GM18870 (cell line): ENCODE measurements around the gene NR2F6.
A peak's percentile ranks its signal among the peaks of the same experiment; 100 is the strongest.

Experiments
- ATAC-seq: cut with Tn5 transposase; IDR thresholded peaks from one replicate; pipeline ENCODE4 v1.9.1; 2021; ENCODE audit warnings: moderate library complexity; ENCODE audit not compliant: unreplicated experiment

NR2F6 gene

GRCh38 chr19:17264641-17264979 lies 18.9 kb upstream of the NR2F6 start, which contains the start of gene USHBP1:
Gene USHBP1 (minus strand): TSS chr19:17264745. CDS start chr19:17264299, 446 bp downstream.
- no peak for ATAC-seq

GRCh38 chr19:17263712-17264640 lies 18.3 kb upstream of the NR2F6 start:
- no peak for ATAC-seq

GRCh38 chr19:17262557-17262956 lies 16.8 kb upstream of the NR2F6 start:
- no peak for ATAC-seq

DNA sequence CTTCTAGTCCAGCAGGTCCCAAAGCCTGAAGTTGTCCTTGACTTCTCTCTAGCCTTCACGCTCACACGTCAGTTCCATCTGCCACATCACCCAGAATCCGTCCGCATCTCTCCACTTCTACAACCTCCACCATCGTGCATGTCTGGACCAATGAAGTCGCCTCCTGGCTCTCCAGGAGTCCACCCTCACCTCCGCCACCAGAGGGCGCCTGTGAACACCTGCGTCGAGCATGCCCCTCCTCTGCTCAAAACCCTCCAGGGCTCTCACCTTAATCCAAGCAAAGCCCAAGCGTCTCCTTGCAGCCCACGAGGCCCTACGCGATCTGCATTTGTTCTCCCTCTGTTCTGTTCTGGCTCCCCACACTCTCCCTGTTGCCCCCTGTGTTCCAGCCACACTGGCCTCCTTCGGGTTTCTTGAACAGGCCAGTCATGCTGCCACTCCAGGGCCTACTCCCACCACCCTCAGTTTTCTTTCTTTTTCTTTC lies 15.2 kb upstream of the NR2F6 start:
- ATAC-seq: peak; percentile 58

DNA sequence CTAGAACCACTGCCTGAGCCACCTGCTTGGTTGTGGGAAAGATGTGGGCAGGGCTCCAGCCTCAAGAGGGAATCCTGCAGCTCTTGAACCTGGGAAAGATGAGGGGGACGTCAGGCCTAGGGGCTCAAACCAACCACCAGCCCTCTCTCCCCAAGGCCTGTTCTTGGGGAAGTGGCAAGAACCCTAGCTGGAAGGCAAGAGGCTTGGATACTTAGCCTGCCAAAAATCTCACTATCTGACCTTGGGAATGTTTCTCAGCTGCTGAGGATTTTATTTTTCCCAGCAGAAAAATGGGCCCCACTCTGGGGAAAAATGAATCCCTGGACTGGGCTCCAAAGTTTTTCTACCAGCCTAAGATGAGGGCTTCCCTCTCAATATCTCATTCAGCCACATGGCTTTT lies 14.2 kb upstream of the NR2F6 start:
- no peak for ATAC-seq

DNA sequence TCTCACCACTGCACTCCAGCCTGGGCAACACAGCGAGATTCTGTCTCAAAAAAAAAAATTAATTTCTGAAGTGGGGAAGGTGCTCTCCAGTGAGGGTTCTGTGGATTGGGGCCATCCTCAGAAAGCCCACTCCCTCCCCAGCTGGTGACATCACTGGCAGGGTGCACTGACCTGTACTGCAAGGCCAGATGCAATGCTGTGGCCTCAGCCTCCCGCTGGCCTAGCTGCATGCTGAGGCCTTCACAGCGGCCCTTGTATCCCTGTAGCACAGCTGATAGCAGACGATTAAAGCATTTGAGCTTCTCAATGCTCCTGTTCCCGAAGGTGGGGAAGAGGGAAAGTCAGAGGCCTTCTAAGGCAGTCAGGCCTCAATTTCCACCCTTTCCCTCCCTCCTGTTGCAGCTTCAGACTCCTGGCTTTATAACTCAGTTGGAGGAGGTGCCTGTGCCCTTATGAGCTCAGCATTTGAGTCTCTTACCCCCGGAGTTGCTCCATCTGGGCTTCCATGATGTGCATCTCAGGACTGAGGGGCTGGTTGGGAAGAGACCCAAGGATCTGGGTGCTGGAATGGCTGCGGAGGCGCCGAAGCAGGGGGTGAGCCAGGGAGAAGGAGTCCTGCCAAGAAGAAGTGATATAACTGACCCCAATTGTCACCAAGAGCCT lies 13.5 kb upstream of the NR2F6 start:
- no peak for ATAC-seq

- no peak for ATAC-seq
These were observed 10.4 kb upstream of the NR2F6 start for GRCh38 chr19:17256130-17256529.

GRCh38 chr19:17255150-17255621 lies 9.5 kb upstream of the NR2F6 start:
- ATAC-seq: no peak

- ATAC-seq: no peak
These were observed 8.9 kb upstream of the NR2F6 start for GRCh38 chr19:17254636-17255035.

GRCh38 chr19:17249887-17250548 lies 4.3 kb upstream of the NR2F6 start:
- ATAC-seq: no peak

GRCh38 chr19:17248011-17248776 lies 2.5 kb upstream of the NR2F6 start:
- no peak for ATAC-seq

- no peak for ATAC-seq
These were observed 1.1 kb upstream of the NR2F6 start for GRCh38 chr19:17246681-17247425.

DNA sequence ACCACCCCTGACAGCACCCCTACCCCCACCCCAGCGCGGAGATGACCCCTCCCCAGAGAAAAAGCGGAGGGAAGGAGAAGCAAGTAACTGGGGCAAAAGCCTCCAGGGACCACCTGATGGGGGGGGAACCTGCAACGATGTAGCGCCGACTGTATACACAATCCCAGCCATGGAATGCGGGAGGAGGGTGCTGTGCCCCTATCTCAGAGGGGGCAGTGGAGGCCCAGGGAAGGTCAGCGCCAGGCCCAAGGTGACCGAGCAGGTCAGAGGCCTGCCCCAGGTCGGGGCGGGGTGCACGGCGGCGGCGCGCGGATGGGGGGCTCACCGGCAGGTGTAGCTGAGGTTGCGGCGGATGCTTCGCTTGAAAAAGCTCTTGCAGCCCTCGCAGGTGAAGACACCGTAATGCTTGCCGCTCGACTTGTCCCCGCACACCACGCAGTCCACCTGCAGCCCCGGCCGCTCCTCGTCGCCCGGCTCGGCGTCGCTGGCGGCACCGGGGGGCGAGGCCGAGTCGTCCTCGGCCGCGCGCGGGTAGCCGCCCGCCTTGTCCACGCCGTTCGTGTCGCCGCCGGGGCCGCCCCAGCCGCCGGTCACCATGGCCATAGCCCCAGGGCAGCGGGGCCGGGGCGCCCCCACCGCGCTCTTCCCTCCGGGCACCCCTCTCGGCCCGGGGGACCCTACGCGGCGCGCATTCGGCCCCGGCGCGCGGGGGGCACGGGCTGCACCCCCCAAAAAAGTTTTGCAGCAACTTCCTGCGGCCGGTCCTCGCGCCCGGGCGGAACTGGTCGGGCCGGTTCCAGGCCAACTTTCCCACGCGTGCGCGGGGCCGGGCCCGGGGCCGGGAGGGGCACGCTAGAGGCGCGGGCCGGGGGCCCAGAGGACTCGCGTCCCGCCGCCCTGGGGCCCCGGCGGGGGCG lies 843 bp downstream of the NR2F6 start:
- ATAC-seq: no peak

GRCh38 chr19:17243830-17244617 lies 1.7 kb downstream of the NR2F6 start:
- ATAC-seq: no peak

DNA sequence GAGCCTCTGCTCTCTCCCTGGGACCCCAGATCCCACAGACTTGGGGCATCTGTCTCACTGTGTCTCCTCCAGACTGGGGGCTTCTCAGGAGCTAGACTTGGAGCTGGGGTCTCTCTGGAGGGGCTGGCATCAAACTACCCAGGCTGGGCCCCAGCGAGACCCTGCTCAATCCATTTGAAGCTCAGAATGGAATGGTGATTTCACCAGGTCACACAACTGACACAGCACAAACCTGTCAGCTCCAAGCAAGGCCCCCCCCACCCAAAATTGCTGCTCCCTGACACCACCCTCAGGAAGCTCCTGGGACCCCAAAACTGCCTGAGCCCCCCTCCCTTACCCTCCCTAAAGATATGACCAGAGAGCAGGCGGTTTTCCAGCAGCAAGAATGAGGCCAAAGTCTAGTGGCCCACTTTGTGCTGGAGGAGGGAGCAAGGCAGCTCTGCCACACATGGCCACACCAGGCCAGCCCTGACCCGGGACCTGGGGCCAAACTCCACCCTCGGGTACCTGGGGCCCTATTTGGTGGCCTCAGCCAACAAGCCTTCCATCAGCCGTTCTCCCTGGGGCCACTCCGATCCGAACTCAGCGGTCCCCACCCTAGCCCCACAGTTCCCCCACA lies 2.4 kb downstream of the NR2F6 start:
- no peak for ATAC-seq

DNA sequence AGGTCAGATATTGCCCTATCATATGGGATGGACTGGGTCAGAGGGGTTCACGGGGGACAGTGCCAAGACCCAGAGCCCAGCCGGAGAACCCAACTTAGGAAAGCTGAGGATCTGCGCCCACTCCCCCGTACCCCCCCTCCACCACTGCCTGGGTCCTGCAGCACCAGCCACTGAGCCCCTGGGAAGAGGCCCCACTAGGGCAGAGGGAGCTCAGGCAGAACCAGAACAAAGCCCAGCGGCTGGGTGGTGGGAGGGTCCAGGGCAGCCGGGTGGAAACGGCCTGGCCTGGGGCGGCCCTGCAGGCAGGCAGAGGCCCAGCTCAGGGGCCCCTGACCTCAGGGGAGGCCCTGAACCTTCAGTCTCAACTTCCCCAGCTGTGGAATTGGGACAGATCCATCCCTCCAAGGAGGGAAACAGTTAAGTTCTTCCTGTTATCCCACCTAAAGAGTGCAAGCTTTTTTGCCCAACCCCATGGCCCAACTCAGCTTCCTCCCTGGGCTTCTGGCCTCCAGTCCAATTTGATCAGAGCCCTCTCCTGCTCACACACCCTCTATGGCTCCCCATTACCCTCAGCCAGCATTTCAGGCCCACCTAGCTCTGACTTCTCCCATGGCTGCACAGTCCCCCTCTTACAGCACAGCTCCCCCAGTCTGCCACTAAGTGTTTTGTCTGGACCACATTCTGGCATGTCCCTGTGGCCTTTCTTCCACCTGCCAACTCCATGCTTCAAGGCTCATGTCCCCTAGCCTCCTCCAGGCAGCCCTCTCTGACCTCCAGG lies 3.1 kb downstream of the NR2F6 start:
- no peak for ATAC-seq

- no peak for ATAC-seq
These were observed 4.8 kb downstream of the NR2F6 start for GRCh38 chr19:17240826-17241399.
